ENCODE measurements around the gene MRPL51.
"Not testable (repeated sequence)": the region's sequence is repeated elsewhere in the genome, so short reads cannot be mapped to it uniquely, and the experiment has no call there.

Gene MRPL51

GRCh38 chr12:6492838-6493496, at the start of gene MRPL51:
Gene MRPL51, minus strand, starts transcription at chr12:6493262. Its CDS starts 126 bp downstream, at chr12:6493136.
- H3K4me1 ChIP-seq (ENCODE audit: control insufficient read depth, insufficient read depth, low read length), result peaks cover 10% of the 10 kb centered on the region
- no peaks in the 10 kb centered on the region for H3K27me3 ChIP-seq (ENCODE audit: control insufficient read depth, insufficient read depth, low read length)
- peaks cover 36% of the 10 kb centered on the region for H3K36me3 ChIP-seq (ENCODE audit: control insufficient read depth, insufficient read depth, low read length)
- H3K27ac ChIP-seq (ENCODE audit: low read depth, low read length), result peak within 1 kb of the TSS; percentile 72; the same call in 1 of the 2 replicates
- peak within 1 kb of the TSS; percentile 88 for H3K4me3 ChIP-seq (ENCODE audit: low read depth, low read length)
- H3K9me3 ChIP-seq (ENCODE audit: control insufficient read depth, insufficient read depth, low read depth, low read length), result no peaks in the 10 kb centered on the region
- peak within 1 kb of the TSS; percentile 89 for H3K9ac ChIP-seq (ENCODE audit: low read length)

GRCh38 chr12:6542209-6543009, 49.3 kb upstream of the MRPL51 start:
- Histone ChIP-seq H3K27ac (ENCODE audit: low read depth, low read length) (no peak overlapping the region), H3K27me3 (ENCODE audit: control insufficient read depth, insufficient read depth, low read length) (no peaks in the 10 kb centered on the region), H3K9me3 (ENCODE audit: control insufficient read depth, insufficient read depth, low read depth, low read length) (no peaks in the 10 kb centered on the region), H3K4me1 (ENCODE audit: control insufficient read depth, insufficient read depth, low read length) (peaks cover 28% of the 10 kb centered on the region), H3K36me3 (ENCODE audit: control insufficient read depth, insufficient read depth, low read length) (peaks cover 63% of the 10 kb centered on the region), H3K9ac (ENCODE audit: low read length) (peak overlapping the region; percentile 8), H3K4me3 (ENCODE audit: low read depth, low read length) (no peak overlapping the region)

DNA sequence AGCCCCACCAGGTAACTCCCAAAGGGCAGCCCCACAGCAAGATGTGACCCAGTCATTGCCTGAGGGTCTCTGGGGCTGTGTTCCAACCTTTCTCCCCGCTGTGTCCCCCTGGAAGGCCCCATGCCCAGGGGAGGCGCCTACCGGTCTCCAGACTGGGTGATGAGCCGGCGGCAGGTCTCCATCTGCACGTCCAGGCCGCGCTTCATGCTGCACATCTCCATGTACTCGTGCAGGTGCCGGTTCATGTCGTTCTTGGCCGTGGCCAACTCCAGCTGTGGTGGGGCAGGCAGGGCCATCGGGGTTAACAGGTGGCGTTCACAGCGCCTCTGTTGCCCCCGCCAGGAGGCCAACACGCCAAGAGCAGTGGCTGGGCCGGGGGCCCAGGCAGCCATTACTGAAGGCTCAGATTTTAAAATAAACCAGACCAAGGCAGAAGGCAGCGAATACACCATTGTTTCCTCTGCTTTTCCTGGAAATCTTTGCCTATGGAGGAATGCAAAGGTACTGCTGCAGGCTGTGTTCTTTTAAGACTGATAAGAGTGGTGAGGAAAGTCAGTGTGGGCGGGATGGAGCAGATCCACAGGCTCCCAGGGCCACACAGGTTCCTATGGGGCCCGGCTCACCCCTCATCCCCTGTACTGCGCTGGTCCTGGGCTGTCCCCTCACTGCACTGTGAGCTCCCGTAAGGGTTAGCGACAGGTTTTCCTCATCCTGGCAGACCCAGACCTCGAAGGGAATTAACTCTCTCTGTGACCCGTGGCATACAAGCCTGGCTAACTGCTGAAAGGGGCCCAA, 48.5 kb upstream of the MRPL51 start:
- H3K4me3 ChIP-seq (ENCODE audit: low read depth, low read length), result no peak overlapping the region
- peaks cover 64% of the 10 kb centered on the region for H3K36me3 ChIP-seq (ENCODE audit: control insufficient read depth, insufficient read depth, low read length)
- no peak overlapping the region for H3K9ac ChIP-seq (ENCODE audit: low read length)
- H3K27me3 ChIP-seq (ENCODE audit: control insufficient read depth, insufficient read depth, low read length), result no peaks in the 10 kb centered on the region
- no peaks in the 10 kb centered on the region for H3K9me3 ChIP-seq (ENCODE audit: control insufficient read depth, insufficient read depth, low read depth, low read length)
- H3K4me1 ChIP-seq (ENCODE audit: control insufficient read depth, insufficient read depth, low read length), result peaks cover 28% of the 10 kb centered on the region
- H3K27ac ChIP-seq (ENCODE audit: low read depth, low read length), result no peak overlapping the region; the same call in 1 of the 2 replicates

DNA sequence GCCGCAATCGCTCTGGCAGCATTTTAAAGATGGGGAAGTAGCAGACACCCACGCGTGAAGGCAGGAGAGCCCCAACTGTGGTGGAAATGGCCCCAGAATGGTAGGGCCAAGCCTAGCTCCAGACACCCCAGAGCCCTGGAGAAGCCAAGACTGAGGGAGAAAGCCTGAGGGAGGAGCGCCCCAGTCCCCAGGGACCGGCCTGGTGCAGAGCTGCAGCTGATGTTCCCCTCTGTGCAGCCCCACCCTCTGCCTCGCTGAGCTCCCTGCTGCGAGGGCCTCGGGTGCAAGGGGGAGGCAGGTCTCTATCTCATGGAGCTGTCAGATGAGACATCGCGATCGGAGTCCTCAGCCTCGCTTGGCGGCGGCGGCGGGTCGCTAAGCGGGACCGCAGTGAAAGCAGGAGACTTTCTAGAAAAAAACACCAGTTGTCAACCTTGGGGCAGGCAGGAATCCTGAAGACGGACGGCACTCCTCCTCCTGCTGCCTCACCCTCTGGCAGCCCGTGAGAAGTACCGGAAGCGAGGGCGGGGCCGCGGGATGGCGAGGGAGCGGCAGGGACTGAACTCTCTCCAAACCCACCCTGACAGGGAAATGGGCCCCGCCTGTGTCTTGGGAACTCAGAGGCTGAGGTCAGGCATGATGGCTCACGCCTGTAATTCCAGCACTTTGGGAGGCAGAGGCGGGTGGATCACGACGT, 47.3 kb upstream of the MRPL51 start:
- Histone ChIP-seq H3K9ac (ENCODE audit: low read length) (peak overlapping the region; percentile 51), H3K4me1 (ENCODE audit: control insufficient read depth, insufficient read depth, low read length) (peaks cover 33% of the 10 kb centered on the region), H3K9me3 (ENCODE audit: control insufficient read depth, insufficient read depth, low read depth, low read length) (no peaks in the 10 kb centered on the region), H3K27me3 (ENCODE audit: control insufficient read depth, insufficient read depth, low read length) (no peaks in the 10 kb centered on the region), H3K27ac (ENCODE audit: low read depth, low read length) (peak overlapping the region; percentile 7; the same call in 1 of the 2 replicates), H3K36me3 (ENCODE audit: control insufficient read depth, insufficient read depth, low read length) (peaks cover 66% of the 10 kb centered on the region), H3K4me3 (ENCODE audit: low read depth, low read length) (peak overlapping the region; percentile 40; the same call in 1 of the 2 replicates)

DNA sequence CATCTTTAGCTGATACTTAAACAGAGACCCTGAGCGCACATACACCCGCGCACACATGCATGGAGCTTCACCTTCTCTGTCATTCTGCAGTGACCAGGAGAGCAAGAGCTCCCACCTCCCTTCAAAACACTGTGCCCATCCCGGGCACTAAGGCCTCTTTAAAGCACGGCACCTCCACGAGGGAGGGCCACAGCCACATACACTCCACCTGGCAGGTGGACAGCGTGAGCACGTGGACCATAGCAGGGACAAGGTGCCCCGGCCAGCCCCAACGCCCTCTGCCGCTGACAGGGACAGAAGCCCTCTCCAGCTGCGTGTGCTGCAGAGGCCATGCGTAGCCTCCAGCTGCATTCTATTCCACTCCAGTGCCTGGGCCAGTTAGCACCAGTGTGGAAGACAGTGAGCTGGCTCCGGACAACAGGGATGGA, 46.7 kb upstream of the MRPL51 start:
- H3K4me3 ChIP-seq (ENCODE audit: low read depth, low read length), result no peak overlapping the region; the same call in 1 of the 2 replicates
- H3K4me1 ChIP-seq (ENCODE audit: control insufficient read depth, insufficient read depth, low read length), result peaks cover 33% of the 10 kb centered on the region
- no peaks in the 10 kb centered on the region for H3K27me3 ChIP-seq (ENCODE audit: control insufficient read depth, insufficient read depth, low read length)
- peaks cover 72% of the 10 kb centered on the region for H3K36me3 ChIP-seq (ENCODE audit: control insufficient read depth, insufficient read depth, low read length)
- peak overlapping the region; percentile 7; the same call in 1 of the 2 replicates for H3K27ac ChIP-seq (ENCODE audit: low read depth, low read length)
- peak overlapping the region; percentile 51 for H3K9ac ChIP-seq (ENCODE audit: low read length)
- H3K9me3 ChIP-seq (ENCODE audit: control insufficient read depth, insufficient read depth, low read depth, low read length), result no peaks in the 10 kb centered on the region

GRCh38 chr12:6539314-6539682, 46.2 kb upstream of the MRPL51 start:
- H3K4me1 ChIP-seq (ENCODE audit: control insufficient read depth, insufficient read depth, low read length), result peaks cover 33% of the 10 kb centered on the region
- H3K36me3 ChIP-seq (ENCODE audit: control insufficient read depth, insufficient read depth, low read length), result peaks cover 69% of the 10 kb centered on the region
- H3K27me3 ChIP-seq (ENCODE audit: control insufficient read depth, insufficient read depth, low read length), result no peaks in the 10 kb centered on the region
- no peaks in the 10 kb centered on the region for H3K9me3 ChIP-seq (ENCODE audit: control insufficient read depth, insufficient read depth, low read depth, low read length)
- H3K4me3 ChIP-seq (ENCODE audit: low read depth, low read length), result no peak overlapping the region
- no peak overlapping the region for H3K9ac ChIP-seq (ENCODE audit: low read length)
- no peak overlapping the region for H3K27ac ChIP-seq (ENCODE audit: low read depth, low read length)

GRCh38 chr12:6538420-6539313, 45.6 kb upstream of the MRPL51 start:
- no peak overlapping the region for H3K4me3 ChIP-seq (ENCODE audit: low read depth, low read length)
- no peak overlapping the region for H3K9ac ChIP-seq (ENCODE audit: low read length)
- peaks cover 67% of the 10 kb centered on the region for H3K36me3 ChIP-seq (ENCODE audit: control insufficient read depth, insufficient read depth, low read length)

GRCh38 chr12:6537580-6538419, 44.7 kb upstream of the MRPL51 start:
- H3K4me1 ChIP-seq (ENCODE audit: control insufficient read depth, insufficient read depth, low read length), result peaks cover 35% of the 10 kb centered on the region
- H3K27me3 ChIP-seq (ENCODE audit: control insufficient read depth, insufficient read depth, low read length); H3K27ac ChIP-seq (ENCODE audit: low read depth, low read length); H3K9me3 ChIP-seq (ENCODE audit: control insufficient read depth, insufficient read depth, low read depth, low read length); H3K9ac ChIP-seq (ENCODE audit: low read length); H3K4me3 ChIP-seq (ENCODE audit: low read depth, low read length): not testable (repeated sequence)
- H3K36me3 ChIP-seq (ENCODE audit: control insufficient read depth, insufficient read depth, low read length), result peaks cover 63% of the 10 kb centered on the region

More at GRCh38 chr12:6538420-6539313, 45.6 kb upstream of the MRPL51 start:
- no peak overlapping the region for H3K27ac ChIP-seq (ENCODE audit: low read depth, low read length)
- H3K9me3 ChIP-seq (ENCODE audit: control insufficient read depth, insufficient read depth, low read depth, low read length), result no peaks in the 10 kb centered on the region
- H3K27me3 ChIP-seq (ENCODE audit: control insufficient read depth, insufficient read depth, low read length), result no peaks in the 10 kb centered on the region
- H3K4me1 ChIP-seq (ENCODE audit: control insufficient read depth, insufficient read depth, low read length), result peaks cover 33% of the 10 kb centered on the region

- H3K4me1 ChIP-seq (ENCODE audit: control insufficient read depth, insufficient read depth, low read length), result peaks cover 39% of the 10 kb centered on the region
- H3K36me3 ChIP-seq (ENCODE audit: control insufficient read depth, insufficient read depth, low read length), result peaks cover 64% of the 10 kb centered on the region
- H3K27me3 ChIP-seq (ENCODE audit: control insufficient read depth, insufficient read depth, low read length), result no peaks in the 10 kb centered on the region
- H3K27ac ChIP-seq (ENCODE audit: low read depth, low read length), result no peak overlapping the region
- H3K9me3 ChIP-seq (ENCODE audit: control insufficient read depth, insufficient read depth, low read depth, low read length), result no peaks in the 10 kb centered on the region
- no peak overlapping the region for H3K9ac ChIP-seq (ENCODE audit: low read length)
- H3K4me3 ChIP-seq (ENCODE audit: low read depth, low read length), result no peak overlapping the region
Measured at GRCh38 chr12:6536894-6537579, 44.0 kb upstream of the MRPL51 start.

Data from HUES6 (cell line).